K562 (cell line): ENCODE data around the gene ST6GAL1. TPM values are rescaled to one million over a fixed set of nuclear protein-coding genes. Genes with fewer than 3 reads are reported as not detected.
A peak's percentile ranks its signal among the peaks of the same experiment; 100 is the strongest.

ENCODE experiments used
- ATAC-seq: fragments of 200-7000 bp; cut with Tn5 transposase; 3 replicates; pipeline ENCODE4 v1.9.1; 2020; ENCODE audit warnings: moderate library complexity
- BruUV-seq: library from RNA; stranded (reverse); fragments of 400-500 nt; replicated peaks from 2 replicates; lab custom pipeline; 2021; lab: Mats Ljungman, UMichigan
- CTCF ChIA-PET: fragments of 300-600 bp; formaldehyde crosslinking; extraction: SDS; loops from one replicate; lab custom pipeline; 2021; ENCODE audit warnings: low intra/inter-chr PET ratio; lab: Yijun Ruan, JAX
- POLR2A ChIA-PET: fragments of 300-600, 350-650 bp; sonication (Branson Sonifier 250); formaldehyde crosslinking; extraction: SDS; loops from one replicate; lab custom pipeline; 2021; ENCODE audit warnings: antibody characterized with exemption, inconsistent platforms; lab: Yijun Ruan, JAX
- DNase-seq, 4 experiments: peaks; one replicate each; pipeline versions ENCODE4 v3.0.0 to v3.0.0-alpha.2; 2011 to 2018; ENCODE audit warnings: low spot score in 3 of 4, mixed read lengths in 3 of 4; ENCODE audit errors: extremely low read depth in 1 of 4
- FAIRE-seq: peaks from 2 replicates; lab custom pipeline; 2011; peaks lifted over from hg19 to GRCh38; lab: Jason Lieb, UNC
- H2AFZ ChIP-seq: 2 replicates; pipeline ENCODE4 v1.6.0; 2011; ENCODE audit warnings: low read depth, low read length, control low read depth, inconsistent platforms
- H3K27ac ChIP-seq: fragments of 200-600 bp; 3 replicates; pipeline ENCODE4 v1.8.0; 2011; ENCODE audit warnings: low read depth, mild to moderate bottlenecking, control low read depth, inconsistent platforms, low read length, moderate library complexity, mixed read lengths; ENCODE audit errors: extremely low read depth
- H3K27me3 ChIP-seq, 2 experiments: fragments of 300-600 bp in 1 of 2; 2 replicates in 1 of 2; 3 replicates in 1 of 2; pipeline versions ENCODE4 v1.6.0 to v1.8.0; 2011; ENCODE audit warnings: inconsistent platforms in 2 of 2, low read length in 2 of 2, mild to moderate bottlenecking in 1 of 2, mixed read lengths in 1 of 2, moderate library complexity in 1 of 2; ENCODE audit not compliant: control insufficient read depth in 2 of 2, insufficient read depth in 2 of 2
- H3K36me3 ChIP-seq: fragments of 300-600 bp; 3 replicates; pipeline ENCODE4 v1.8.0; 2011; ENCODE audit warnings: mild to moderate bottlenecking, low read length, inconsistent platforms; ENCODE audit not compliant: control insufficient read depth, insufficient read depth
- H3K4me1 ChIP-seq, 2 experiments: fragments of 200-600 bp in 1 of 2; replicated peaks in 1 of 2; 2 replicates in 1 of 2; 3 replicates in 1 of 2; pipeline versions ENCODE4 v1.5.1 to v1.8.0; 2011; ENCODE audit warnings: inconsistent platforms in 2 of 2, low read length in 2 of 2, mild to moderate bottlenecking in 1 of 2, mixed read lengths in 1 of 2, moderate library complexity in 1 of 2; ENCODE audit not compliant: control insufficient read depth in 2 of 2, insufficient read depth in 2 of 2
- H3K4me2 ChIP-seq: 2 replicates; pipeline ENCODE4 v1.6.1; 2011; ENCODE audit warnings: low read length, control low read depth, inconsistent platforms, mixed read lengths; ENCODE audit not compliant: insufficient read depth
- H3K4me3 ChIP-seq: fragments of 200-600 bp; sonication (generic), shearing (Covaris generic); 2 replicates; pipeline ENCODE4 v1.5.1; 2016; ENCODE audit warnings: control low read depth, inconsistent platforms
- H3K79me2 ChIP-seq: fragments of 200-600 bp; 3 replicates; pipeline ENCODE4 v1.8.0; 2011; ENCODE audit warnings: low read length, inconsistent platforms; ENCODE audit not compliant: control insufficient read depth, insufficient read depth
- H3K9ac ChIP-seq, 2 experiments: 2 replicates each; pipeline versions ENCODE4 v1.6.0 to v1.6.1; 2011; ENCODE audit warnings: low read depth in 2 of 2, low read length in 2 of 2, control low read depth in 1 of 2, inconsistent platforms in 1 of 2, mild to moderate bottlenecking in 1 of 2, mixed read lengths in 1 of 2; ENCODE audit not compliant: insufficient read depth in 1 of 2
- H3K9me1 ChIP-seq: one replicate; pipeline ENCODE4 v1.6.0; 2011; ENCODE audit warnings: inconsistent platforms, mild to moderate bottlenecking, low read length, moderate library complexity; ENCODE audit not compliant: control insufficient read depth, insufficient read depth
- H3K9me3 ChIP-seq: replicated peaks from 2 replicates; pipeline ENCODE4 v1.5.1; 2011; ENCODE audit warnings: low read depth, low read length, inconsistent platforms; ENCODE audit not compliant: control insufficient read depth, insufficient read depth
- H4K20me1 ChIP-seq: replicated peaks from 2 replicates; pipeline ENCODE4 v1.6.1; 2011; ENCODE audit warnings: low read length, inconsistent platforms, mixed read lengths; ENCODE audit not compliant: control insufficient read depth, insufficient read depth
- SAFB ChIP-seq: fragments of 200-400 bp; formaldehyde crosslinking; IDR thresholded peaks from 2 replicates; pipeline ENCODE4 v1.6.1; 2017; ENCODE audit warnings: low read depth, low read length, borderline replicate concordance
- THAP12 ChIP-seq: fragments of 250-450 bp; sonication (Bioruptor Pico); IDR thresholded peaks from 2 replicates; pipeline ENCODE4 v1.9.0; 2021; ENCODE audit warnings: mild to moderate bottlenecking, inconsistent platforms
- TOE1 ChIP-seq, 2 experiments: fragments of 450-650 bp in 1 of 2; sonication (generic) in 1 of 2; formaldehyde crosslinking in 1 of 2; IDR thresholded peaks; 2 replicates each; pipeline versions ENCODE4 v1.7.1 to v1.8.0; 2016 to 2022; ENCODE audit warnings: borderline replicate concordance in 2 of 2, mild to moderate bottlenecking in 2 of 2, antibody characterized with exemption in 1 of 2, inconsistent platforms in 1 of 2, low read depth in 1 of 2, missing genetic modification reagents in 1 of 2, moderate library complexity in 1 of 2
- ZFX ChIP-seq: sonication (generic); formaldehyde crosslinking; IDR thresholded peaks from 2 replicates; pipeline ENCODE4 v1.8.0; 2022; ENCODE audit warnings: mild to moderate bottlenecking, missing genetic modification reagents, moderate library complexity
- ZNF766 ChIP-seq: fragments of 200-800 bp; sonication (Bioruptor generic); conservative IDR thresholded peaks from 2 replicates; pipeline ENCODE4 v1.6.1; 2016; ENCODE audit warnings: missing genetic modification characterization, missing compliant biosample characterization
- whole genome bisulfite sequencing: fragments of 100-300 bp; shearing (Covaris generic); methylation state at CpG from one replicate; pipeline ENCODE4 v1.1.6; 2016; ENCODE audit warnings: low coverage, mixed read lengths; ENCODE audit not compliant: insufficient coverage; ENCODE audit errors: missing lambda C conversion rate; 5-methylcytosine and 5-hydroxymethylcytosine counted together
- in situ Hi-C: fragments of 300-500 bp; cut with MboI; formaldehyde crosslinking; loops from 4 replicates; pipeline ENCODE4 v1.15.0; 2018; ENCODE audit warnings: inconsistent platforms, mixed read lengths
- intact Hi-C: fragments of 100-400 bp; cut with micrococcal nuclease; formaldehyde crosslinking; loops from 2 replicates; pipeline ENCODE4 v1.14.2; 2022
- polyA plus RNA-seq, 8 experiments: library from polyadenylated mRNA; depleted of rRNA in 4 of 8; stranded (reverse) in 5 of 8; unstranded in 3 of 8; fragments of >200 nt; fragmentation: Nextera tagmentation in 2 of 8; fragmentation: Illumina TruSeq in 1 of 8; extraction: Ambion mirVana in 2 of 8; extraction: Trizol in 1 of 8; gene quantifications; 2 replicates each; pipeline versions ENCODE4 v1.2.1 to v1.2.3, GENCODE V29; 2011 to 2014; ENCODE audit warnings: inconsistent platforms in 1 of 8, missing spikeins in 1 of 8
- total RNA-seq, 7 experiments: library from RNA; depleted of rRNA in 6 of 7; stranded (reverse); fragments of >200 nt in 6 of 7; fragmentation: Illumina TruSeq in 2 of 7; extraction: Trizol in 2 of 7; gene quantifications; 2 replicates each; pipeline versions ENCODE4 v1.2.1 to v1.2.3, GENCODE V29; 2011 to 2021; ENCODE audit warnings: low replicate concordance in 1 of 7

The ST6GAL1 gene
- total and polyA plus RNA-seq, 9 of the 15 experiments (the other 6 are each of a cell fraction or from before 2014, with no cell fraction given), result 31.9 to 145 (median 71.0) TPM

DNA sequence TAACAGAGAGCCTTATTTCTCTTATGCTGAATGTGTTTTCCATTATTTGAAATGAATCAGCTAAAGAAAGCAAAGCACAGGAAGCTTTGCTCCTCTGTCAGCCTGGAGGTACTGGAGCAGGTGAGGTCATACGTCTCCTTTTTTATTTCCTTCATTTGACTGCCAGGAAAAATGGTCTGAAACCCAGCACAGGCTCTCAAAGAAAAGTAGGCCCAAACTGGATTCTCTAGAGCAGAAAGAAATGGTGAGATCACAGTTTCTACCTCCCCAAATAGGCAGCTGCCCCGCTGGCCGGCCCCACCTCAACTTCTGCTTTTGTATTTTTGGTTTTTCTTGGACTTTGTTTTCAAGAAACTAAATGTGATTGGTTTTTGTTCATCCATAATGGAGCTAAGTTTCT is 113.9 kb downstream of the ST6GAL1 start:
- Histone ChIP-seq H3K4me1 (peaks cover 18 to 31% of the 10 kb centered on the region in 2 experiments), H4K20me1 (no peaks in the 10 kb centered on the region)
- no peak for FAIRE-seq

GRCh38 chr3:187044867-187045552 is 114.7 kb downstream of the ST6GAL1 start:
- BruUV-seq, result no TSS peak
- H3K9me3 ChIP-seq, result no peaks in the 10 kb centered on the region
- ChIA-PET CTCF (no interaction called here), POLR2A (interaction anchor here (0.7 kb wide), 1 partner anchor 1436 kb away, joined by 3 read pairs; no protein-coding TSS in a partner anchor)
- in situ Hi-C loops (no loop called here), intact Hi-C loops (loop anchor here (5.0 kb wide), 1 partner anchor 48 kb away; no protein-coding TSS in a partner anchor)
- H3K9ac ChIP-seq, result no peak overlapping the region
- H3K79me2 ChIP-seq, result peaks cover 25% of the 10 kb centered on the region
- no peak overlapping the region for H3K4me2 ChIP-seq
- peaks cover 75% of the 10 kb centered on the region for H3K36me3 ChIP-seq
- no peaks in the 10 kb centered on the region for H3K27me3 ChIP-seq
- H3K9me1 ChIP-seq, result no peaks in the 10 kb centered on the region
- ATAC-seq (no peak), DNase-seq (no peak), FAIRE-seq (no peak)
- no peak overlapping the region for H3K4me3 ChIP-seq
- 95% methylated on average over 3 of the region's 4 CpGs for WGBS
- no peak overlapping the region for H2AFZ ChIP-seq
- no peaks in the 10 kb centered on the region for H4K20me1 ChIP-seq
- no peak for TF ChIP-seq SAFB
- no peak for TF ChIP-seq TOE1 (IDR thresholded peaks at IDR 0.05; ENCODE audit: borderline replicate concordance)
- TF ChIP-seq TOE1 (CRISPR knock-in tag; IDR thresholded peaks at IDR 0.05; ENCODE audit: borderline replicate concordance, low read depth), result 0 out of 2 replicates have a peak, but pooled peaks have one; percentile 29
- TF ChIP-seq THAP12, result no peak
- peaks cover 18 to 26% of the 10 kb centered on the region in 2 experiments for H3K4me1 ChIP-seq
- H3K27ac ChIP-seq, result no peak overlapping the region

More for the DNA sequence above, 113.9 kb downstream of the ST6GAL1 start:
- Histone ChIP-seq H3K4me3 (no peak overlapping the region), H3K36me3 (peaks cover 75% of the 10 kb centered on the region), H3K79me2 (peaks cover 25% of the 10 kb centered on the region), H3K9me1 (no peaks in the 10 kb centered on the region), H3K9me3 (no peaks in the 10 kb centered on the region), H3K27ac (peak overlapping the region; percentile 39; the same call in 1 of the 3 replicates), H2AFZ (no peak overlapping the region), H3K4me2 (no peak overlapping the region), H3K9ac (no peak overlapping the region), H3K27me3 (no peaks in the 10 kb centered on the region)
- in situ Hi-C loops (no loop called here), intact Hi-C loops (loop anchor here (5.0 kb wide), 1 partner anchor 47 kb away; no protein-coding TSS in a partner anchor)
- ChIA-PET POLR2A (interaction anchor here (0.7 kb wide), 1 partner anchor 1437 kb away, joined by 3 read pairs; no protein-coding TSS in a partner anchor), CTCF (no interaction called here)
- 72% methylated on average over 3 of the region's 3 CpGs for WGBS
- ATAC-seq (no peak), DNase-seq (no peak)
- TF ChIP-seq ZFX (CRISPR knock-in tag), result peak; percentile 87
- no peak for TF ChIP-seq ZNF766
- no TSS peak for BruUV-seq
